ENCODE measurements around the gene MYT1. TPM values are rescaled to one million over a fixed set of nuclear protein-coding genes. Genes with fewer than 3 reads are reported as not detected.

The MYT1 gene
- total and polyA plus RNA-seq, 4 donors, result under 0.01 to 6.5 (median 0.08) TPM

- no peak for DNase-seq (ENCODE audit: low spot score)
- Histone ChIP-seq H3K4me3 (ENCODE audit: low read depth in 1 of 3, low read length in 3 of 3) (no peak overlapping the region), H3K27ac (ENCODE audit: low read depth in 1 of 2, low read length in 2 of 2) (no peak overlapping the region), H3K4me1 (ENCODE audit: control insufficient read depth in 4 of 4, insufficient read depth in 4 of 4, low read length in 3 of 4) (peaks cover 3 to 17% (median 14%) of the 10 kb centered on the region in 4 donors), H3K9me3 (ENCODE audit: control insufficient read depth in 4 of 4, low read length in 3 of 4) (no peaks in the 10 kb centered on the region), H3K27me3 (ENCODE audit: control insufficient read depth in 4 of 4, insufficient read depth in 4 of 4, low read length in 3 of 4) (no peaks in the 10 kb centered on the region), H3K36me3 (ENCODE audit: control insufficient read depth in 4 of 4, insufficient read depth in 3 of 4, low read depth in 1 of 4, low read length in 3 of 4) (no peaks in the 10 kb centered on the region), H3K9ac (ENCODE audit: low read depth in 1 of 2, low read length in 2 of 2) (no peak overlapping the region)
- no peak for TF ChIP-seq HNF4A (conservative IDR thresholded peaks at IDR 0.05)
- no peak for TF ChIP-seq RAD21 (IDR thresholded peaks at IDR 0.05)
- TF ChIP-seq FOXA2 (IDR thresholded peaks at IDR 0.05), result no peak
- TF ChIP-seq RXRA (IDR thresholded peaks at IDR 0.05), result no peak
- TF ChIP-seq TAF1 (conservative IDR thresholded peaks at IDR 0.05), result no peak
- no peak for TF ChIP-seq REST (IDR thresholded peaks at IDR 0.05)
- no peak for TF ChIP-seq NR2F2 (IDR thresholded peaks at IDR 0.05)
- TF ChIP-seq GABPA (IDR thresholded peaks at IDR 0.05 in 1 of 2, conservative IDR thresholded peaks at IDR 0.05 in 1 of 2), result no peak
- TF ChIP-seq FOXA1 (IDR thresholded peaks at IDR 0.05), result no peak
- no peak for TF ChIP-seq YY1 (IDR thresholded peaks at IDR 0.05)
- TF ChIP-seq MAX (IDR thresholded peaks at IDR 0.05), result no peak
- no peak for TF ChIP-seq ATF3 (IDR thresholded peaks at IDR 0.05)
- TF ChIP-seq JUND (IDR thresholded peaks at IDR 0.05), result no peak
- no peak for TF ChIP-seq HNF4G (IDR thresholded peaks at IDR 0.05)
- no peak for TF ChIP-seq EGR1 (IDR thresholded peaks at IDR 0.05; ENCODE audit: low read depth in 2 of 2)
- no peak for TF ChIP-seq ZBTB33 (IDR thresholded peaks at IDR 0.05)
- 93% methylated on average over 9 of the region's 9 CpGs for WGBS
Observed at GRCh38 chr20:64245746-64246595, 81.7 kb downstream of the MYT1 start.

- no peak for DNase-seq (ENCODE audit: low spot score)
- H3K9ac ChIP-seq (ENCODE audit: low read depth in 1 of 2, low read length in 2 of 2), result no peak overlapping the region
- H3K9me3 ChIP-seq (ENCODE audit: control insufficient read depth in 4 of 4, low read length in 3 of 4), result no peaks in the 10 kb centered on the region
- 94% methylated on average over 10 of the region's 10 CpGs for WGBS
- H3K27me3 ChIP-seq (ENCODE audit: control insufficient read depth in 4 of 4, insufficient read depth in 4 of 4, low read length in 3 of 4), result no peaks in the 10 kb centered on the region
- no peaks in the 10 kb centered on the region for H3K36me3 ChIP-seq (ENCODE audit: control insufficient read depth in 4 of 4, insufficient read depth in 3 of 4, low read depth in 1 of 4, low read length in 3 of 4)
- peaks cover 3 to 16% (median 14%) of the 10 kb centered on the region in 4 donors for H3K4me1 ChIP-seq (ENCODE audit: control insufficient read depth in 4 of 4, insufficient read depth in 4 of 4, low read length in 3 of 4)
- H3K27ac ChIP-seq (ENCODE audit: low read depth in 1 of 2, low read length in 2 of 2), result no peak overlapping the region
- H3K4me3 ChIP-seq (ENCODE audit: low read depth in 1 of 3, low read length in 3 of 3), result no peak overlapping the region
- TF ChIP-seq HNF4A (conservative IDR thresholded peaks at IDR 0.05), result no peak
- no peak for TF ChIP-seq JUND (IDR thresholded peaks at IDR 0.05)
- no peak for TF ChIP-seq NR2F2 (IDR thresholded peaks at IDR 0.05)
- TF ChIP-seq MAX (IDR thresholded peaks at IDR 0.05), result no peak
- no peak for TF ChIP-seq SP1 (IDR thresholded peaks at IDR 0.05)
- TF ChIP-seq HNF4G (IDR thresholded peaks at IDR 0.05), result no peak
- no peak for TF ChIP-seq ZBTB33 (IDR thresholded peaks at IDR 0.05)
- no peak for TF ChIP-seq ATF3 (IDR thresholded peaks at IDR 0.05)
- TF ChIP-seq EGR1 (IDR thresholded peaks at IDR 0.05; ENCODE audit: low read depth in 2 of 2), result no peak
- no peak for TF ChIP-seq FOXA2 (IDR thresholded peaks at IDR 0.05)
- no peak for TF ChIP-seq RAD21 (IDR thresholded peaks at IDR 0.05)
- no peak for TF ChIP-seq YY1 (IDR thresholded peaks at IDR 0.05)
Observed at GRCh38 chr20:64246616-64247306, 82.5 kb downstream of the MYT1 start.
